K562 (cell line): ENCODE results near the gene ADD3. TPM values are rescaled to one million over a fixed set of nuclear protein-coding genes. Genes with fewer than 3 reads are reported as not detected.

Experiments used
- ATAC-seq: fragments of 200-7000 bp; cut with Tn5 transposase; 3 replicates; pipeline ENCODE4 v1.9.1; 2020; ENCODE audit warnings: moderate library complexity
- BruUV-seq: library from RNA; stranded (reverse); fragments of 400-500 nt; replicated peaks from 2 replicates; lab custom pipeline; 2021; lab: Mats Ljungman, UMichigan
- CTCF ChIA-PET: fragments of 300-600 bp; formaldehyde crosslinking; extraction: SDS; loops from one replicate; lab custom pipeline; 2021; ENCODE audit warnings: low intra/inter-chr PET ratio; lab: Yijun Ruan, JAX
- POLR2A ChIA-PET: fragments of 300-600, 350-650 bp; sonication (Branson Sonifier 250); formaldehyde crosslinking; extraction: SDS; loops from one replicate; lab custom pipeline; 2021; ENCODE audit warnings: antibody characterized with exemption, inconsistent platforms; lab: Yijun Ruan, JAX
- DNase-seq, 4 experiments: peaks; one replicate each; pipeline versions ENCODE4 v3.0.0 to v3.0.0-alpha.2; 2011 to 2018; ENCODE audit warnings: low spot score in 3 of 4, mixed read lengths in 3 of 4; ENCODE audit errors: extremely low read depth in 1 of 4
- FAIRE-seq: peaks from 2 replicates; lab custom pipeline; 2011; peaks lifted over from hg19 to GRCh38; lab: Jason Lieb, UNC
- H2AFZ ChIP-seq: 2 replicates; pipeline ENCODE4 v1.6.0; 2011; ENCODE audit warnings: low read depth, low read length, control low read depth, inconsistent platforms
- H3K27ac ChIP-seq: fragments of 200-600 bp; 3 replicates; pipeline ENCODE4 v1.8.0; 2011; ENCODE audit warnings: low read depth, mild to moderate bottlenecking, control low read depth, inconsistent platforms, low read length, moderate library complexity, mixed read lengths; ENCODE audit errors: extremely low read depth
- H3K27me3 ChIP-seq, 2 experiments: fragments of 300-600 bp in 1 of 2; 2 replicates in 1 of 2; 3 replicates in 1 of 2; pipeline versions ENCODE4 v1.6.0 to v1.8.0; 2011; ENCODE audit warnings: inconsistent platforms in 2 of 2, low read length in 2 of 2, mild to moderate bottlenecking in 1 of 2, mixed read lengths in 1 of 2, moderate library complexity in 1 of 2; ENCODE audit not compliant: control insufficient read depth in 2 of 2, insufficient read depth in 2 of 2
- H3K36me3 ChIP-seq: fragments of 300-600 bp; 3 replicates; pipeline ENCODE4 v1.8.0; 2011; ENCODE audit warnings: mild to moderate bottlenecking, low read length, inconsistent platforms; ENCODE audit not compliant: control insufficient read depth, insufficient read depth
- H3K4me1 ChIP-seq, 2 experiments: fragments of 200-600 bp in 1 of 2; replicated peaks in 1 of 2; 2 replicates in 1 of 2; 3 replicates in 1 of 2; pipeline versions ENCODE4 v1.5.1 to v1.8.0; 2011; ENCODE audit warnings: inconsistent platforms in 2 of 2, low read length in 2 of 2, mild to moderate bottlenecking in 1 of 2, mixed read lengths in 1 of 2, moderate library complexity in 1 of 2; ENCODE audit not compliant: control insufficient read depth in 2 of 2, insufficient read depth in 2 of 2
- H3K4me2 ChIP-seq: 2 replicates; pipeline ENCODE4 v1.6.1; 2011; ENCODE audit warnings: low read length, control low read depth, inconsistent platforms, mixed read lengths; ENCODE audit not compliant: insufficient read depth
- H3K4me3 ChIP-seq: fragments of 200-600 bp; sonication (generic), shearing (Covaris generic); 2 replicates; pipeline ENCODE4 v1.5.1; 2016; ENCODE audit warnings: control low read depth, inconsistent platforms
- H3K79me2 ChIP-seq: fragments of 200-600 bp; 3 replicates; pipeline ENCODE4 v1.8.0; 2011; ENCODE audit warnings: low read length, inconsistent platforms; ENCODE audit not compliant: control insufficient read depth, insufficient read depth
- H3K9ac ChIP-seq, 2 experiments: 2 replicates each; pipeline versions ENCODE4 v1.6.0 to v1.6.1; 2011; ENCODE audit warnings: low read depth in 2 of 2, low read length in 2 of 2, control low read depth in 1 of 2, inconsistent platforms in 1 of 2, mild to moderate bottlenecking in 1 of 2, mixed read lengths in 1 of 2; ENCODE audit not compliant: insufficient read depth in 1 of 2
- H3K9me1 ChIP-seq: one replicate; pipeline ENCODE4 v1.6.0; 2011; ENCODE audit warnings: inconsistent platforms, mild to moderate bottlenecking, low read length, moderate library complexity; ENCODE audit not compliant: control insufficient read depth, insufficient read depth
- H3K9me3 ChIP-seq: replicated peaks from 2 replicates; pipeline ENCODE4 v1.5.1; 2011; ENCODE audit warnings: low read depth, low read length, inconsistent platforms; ENCODE audit not compliant: control insufficient read depth, insufficient read depth
- H4K20me1 ChIP-seq: replicated peaks from 2 replicates; pipeline ENCODE4 v1.6.1; 2011; ENCODE audit warnings: low read length, inconsistent platforms, mixed read lengths; ENCODE audit not compliant: control insufficient read depth, insufficient read depth
- HMBOX1 ChIP-seq: sonication (generic); IDR thresholded peaks from 2 replicates; pipeline ENCODE4 v1.6.1; 2016
- ZFP30 ChIP-seq: fragments of 250-450 bp; sonication (Bioruptor Pico); IDR thresholded peaks from 2 replicates; pipeline ENCODE4 v1.8.0; 2022; ENCODE audit warnings: moderate library complexity, mild to moderate bottlenecking, inconsistent platforms, borderline replicate concordance
- ZNF124 ChIP-seq: sonication (generic); formaldehyde crosslinking; IDR thresholded peaks from 2 replicates; pipeline ENCODE4 v1.8.1; 2022; ENCODE audit warnings: missing genetic modification reagents
- ZNF707 ChIP-seq: fragments of 250-450 bp; sonication (Bioruptor Pico); conservative IDR thresholded peaks from 2 replicates; pipeline ENCODE4 v1.8.0; 2022; ENCODE audit warnings: inconsistent platforms, mild to moderate bottlenecking, moderate library complexity
- WGBS: fragments of 100-300 bp; shearing (Covaris generic); methylation state at CpG from one replicate; pipeline ENCODE4 v1.1.6; 2016; ENCODE audit warnings: low coverage, mixed read lengths; ENCODE audit not compliant: insufficient coverage; ENCODE audit errors: missing lambda C conversion rate; 5-methylcytosine and 5-hydroxymethylcytosine counted together
- in situ Hi-C: fragments of 300-500 bp; cut with MboI; formaldehyde crosslinking; loops from 4 replicates; pipeline ENCODE4 v1.15.0; 2018; ENCODE audit warnings: inconsistent platforms, mixed read lengths
- intact Hi-C: fragments of 100-400 bp; cut with micrococcal nuclease; formaldehyde crosslinking; loops from 2 replicates; pipeline ENCODE4 v1.14.2; 2022
- polyA plus RNA-seq, 8 experiments: library from polyadenylated mRNA; depleted of rRNA in 4 of 8; stranded (reverse) in 5 of 8; unstranded in 3 of 8; fragments of >200 nt; fragmentation: Nextera tagmentation in 2 of 8; fragmentation: Illumina TruSeq in 1 of 8; extraction: Ambion mirVana in 2 of 8; extraction: Trizol in 1 of 8; gene quantifications; 2 replicates each; pipeline versions ENCODE4 v1.2.1 to v1.2.3, GENCODE V29; 2011 to 2014; ENCODE audit warnings: inconsistent platforms in 1 of 8, missing spikeins in 1 of 8
- total RNA-seq, 7 experiments: library from RNA; depleted of rRNA in 6 of 7; stranded (reverse); fragments of >200 nt in 6 of 7; fragmentation: Illumina TruSeq in 2 of 7; extraction: Trizol in 2 of 7; gene quantifications; 2 replicates each; pipeline versions ENCODE4 v1.2.1 to v1.2.3, GENCODE V29; 2011 to 2021; ENCODE audit warnings: low replicate concordance in 1 of 7

Gene ADD3
- total and polyA plus RNA-seq, 9 of the 15 experiments (the other 6 are each of a cell fraction or from before 2014, with no cell fraction given): 13.2 to 125 (median 31.7) TPM

- 0 out of 2 replicates have a peak, but pooled peaks cover 5% of the 10 kb centered on the region for H4K20me1 ChIP-seq
- H2AFZ ChIP-seq: no peak overlapping the region
- no TSS peak for BruUV-seq
- DNase-seq (peak in 1 of 4 experiments; percentile 44), ATAC-seq (no peak), FAIRE-seq (peak; percentile 61)
- peaks cover 70% of the 10 kb centered on the region for H3K79me2 ChIP-seq
- CTCF ChIA-PET: no interaction called here
- intact Hi-C loops (loop anchor here (2.0 to 10.0 kb wide), 5 partner anchors 31 to 195 kb away; partner anchors contain the start of gene MXI1), in situ Hi-C loops (no loop called here)
- POLR2A ChIA-PET: interaction anchor here (1.3 kb wide), 1 partner anchor 22 kb away, joined by 5 read pairs; no protein-coding TSS in a partner anchor
- H3K9ac ChIP-seq: peak overlapping the region in 1 of 2 experiments; percentile 68; a peak in 2 of 4 replicates
- H3K36me3 ChIP-seq: no peaks in the 10 kb centered on the region; the same call in 2 of the 3 replicates
- TF ChIP-seq ZNF124: no peak
- TF ChIP-seq ZFP30 (CRISPR knock-in tag): no peak
- TF ChIP-seq HMBOX1: peak; percentile 97
- no peak for TF ChIP-seq ZNF707 (CRISPR knock-in tag)
- H3K27ac ChIP-seq: no peak overlapping the region
- H3K4me3 ChIP-seq: peak overlapping the region; percentile 92; the same call in 1 of the 2 replicates
- 33% methylated on average over 4 of the region's 4 CpGs for WGBS
- no peaks in the 10 kb centered on the region for H3K27me3 ChIP-seq
- no peaks in the 10 kb centered on the region for H3K9me3 ChIP-seq
- no peaks in the 10 kb centered on the region for H3K9me1 ChIP-seq
- peak overlapping the region; percentile 86 for H3K4me2 ChIP-seq
- peaks cover 18 to 34% of the 10 kb centered on the region in 2 experiments for H3K4me1 ChIP-seq
These were observed 2.1 kb downstream of the ADD3 start for GRCh38 chr10:110009736-110010475.
